ENCODE results near the gene CDC42SE2. TPM values are rescaled to one million over a fixed set of nuclear protein-coding genes. Genes with fewer than 3 reads are reported as not detected.
A peak's percentile ranks its signal among the peaks of the same experiment; 100 is the strongest.

The CDC42SE2 gene
- total RNA-seq, 6 donors from 2014 or later: 13.6 to 92.1 (median 36.5) TPM

DNA sequence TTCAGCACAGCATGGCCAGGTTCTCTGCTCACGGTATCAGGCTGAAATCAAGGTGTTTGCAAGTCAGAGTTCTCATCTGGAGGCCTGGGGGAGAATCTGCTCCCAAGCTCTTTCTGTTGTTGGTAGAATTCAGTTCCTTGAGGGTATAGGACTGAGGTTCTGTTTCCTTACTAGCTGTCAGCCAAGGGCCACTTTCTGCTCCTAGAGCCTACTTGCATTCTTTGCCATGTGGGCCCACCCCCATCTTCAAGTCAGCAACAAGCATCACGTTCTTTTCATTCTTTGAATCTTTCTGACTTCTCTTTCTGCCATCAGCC, 7.4 kb upstream of the CDC42SE2 start:
- H3K4me3 ChIP-seq: no peak overlapping the region
- no peak for DNase-seq
- no peaks in the 10 kb centered on the region for H3K9me3 ChIP-seq
- WGBS, 2 donors: 86 to 89% methylated on average over 1 to 2 of the region's 2 CpGs
- TF ChIP-seq POLR2AphosphoS5 (IDR thresholded peaks at IDR 0.05): no peak
- TF ChIP-seq POLR2A (IDR thresholded peaks at IDR 0.05): no peak
- no peak for TF ChIP-seq EP300 (IDR thresholded peaks at IDR 0.05)
- TF ChIP-seq, protein P1, sequence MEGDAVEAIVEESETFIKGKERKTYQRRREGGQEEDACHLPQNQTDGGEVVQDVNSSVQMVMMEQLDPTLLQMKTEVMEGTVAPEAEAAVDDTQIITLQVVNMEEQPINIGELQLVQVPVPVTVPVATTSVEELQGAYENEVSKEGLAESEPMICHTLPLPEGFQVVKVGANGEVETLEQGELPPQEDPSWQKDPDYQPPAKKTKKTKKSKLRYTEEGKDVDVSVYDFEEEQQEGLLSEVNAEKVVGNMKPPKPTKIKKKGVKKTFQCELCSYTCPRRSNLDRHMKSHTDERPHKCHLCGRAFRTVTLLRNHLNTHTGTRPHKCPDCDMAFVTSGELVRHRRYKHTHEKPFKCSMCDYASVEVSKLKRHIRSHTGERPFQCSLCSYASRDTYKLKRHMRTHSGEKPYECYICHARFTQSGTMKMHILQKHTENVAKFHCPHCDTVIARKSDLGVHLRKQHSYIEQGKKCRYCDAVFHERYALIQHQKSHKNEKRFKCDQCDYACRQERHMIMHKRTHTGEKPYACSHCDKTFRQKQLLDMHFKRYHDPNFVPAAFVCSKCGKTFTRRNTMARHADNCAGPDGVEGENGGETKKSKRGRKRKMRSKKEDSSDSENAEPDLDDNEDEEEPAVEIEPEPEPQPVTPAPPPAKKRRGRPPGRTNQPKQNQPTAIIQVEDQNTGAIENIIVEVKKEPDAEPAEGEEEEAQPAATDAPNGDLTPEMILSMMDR (IDR thresholded peaks at IDR 0.05): no peak
- no peak for ATAC-seq (ENCODE audit: low FRiP score in 2 of 2)
- H3K27ac ChIP-seq: peak overlapping the region; percentile 32 to 77 (median 66)
- H3K36me3 ChIP-seq: no peaks in the 10 kb centered on the region
- H3K27me3 ChIP-seq: no peaks in the 10 kb centered on the region
- peaks cover 0 to 31% (median 23%) of the 10 kb centered on the region in 4 donors for H3K4me1 ChIP-seq

DNA sequence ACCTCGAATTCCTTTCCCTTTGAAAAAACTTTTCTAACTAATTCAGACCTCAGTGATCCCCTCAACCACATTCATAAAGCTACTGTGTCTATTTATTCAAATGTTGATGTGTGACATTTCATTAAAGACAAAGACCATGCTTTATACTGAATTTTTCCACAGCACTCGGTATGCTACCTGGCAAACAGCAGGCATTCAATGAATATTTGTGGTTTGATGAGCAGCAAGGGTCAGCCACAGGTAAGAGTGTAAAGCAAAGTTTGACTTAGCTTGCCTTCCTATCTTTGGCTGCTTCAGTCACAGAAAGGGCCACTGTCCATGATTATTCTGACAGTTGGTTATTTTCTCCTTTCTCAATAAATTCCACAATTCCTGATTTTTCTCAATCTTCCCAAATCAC, 5.1 kb upstream of the CDC42SE2 start:
- no peak overlapping the region for H3K4me3 ChIP-seq
- DNase-seq: no peak
- H3K36me3 ChIP-seq: no peaks in the 10 kb centered on the region
- TF ChIP-seq POLR2AphosphoS5 (IDR thresholded peaks at IDR 0.05): no peak
- TF ChIP-seq, protein P1 (IDR thresholded peaks at IDR 0.05): no peak
- TF ChIP-seq POLR2A (IDR thresholded peaks at IDR 0.05): no peak
- TF ChIP-seq EP300 (IDR thresholded peaks at IDR 0.05): no peak
- peaks cover 3 to 24% (median 19%) of the 10 kb centered on the region in 4 donors for H3K4me1 ChIP-seq
- H3K9me3 ChIP-seq: no peaks in the 10 kb centered on the region
- ATAC-seq (ENCODE audit: low FRiP score in 2 of 2): no peak
- WGBS, 2 donors: 28 to 76% methylated on average over 2 of the region's 2 CpGs
- H3K27me3 ChIP-seq: no peaks in the 10 kb centered on the region
- H3K27ac ChIP-seq: peak overlapping the region in 3 of 4 donors; percentile 50 to 67 (median 65)

DNA sequence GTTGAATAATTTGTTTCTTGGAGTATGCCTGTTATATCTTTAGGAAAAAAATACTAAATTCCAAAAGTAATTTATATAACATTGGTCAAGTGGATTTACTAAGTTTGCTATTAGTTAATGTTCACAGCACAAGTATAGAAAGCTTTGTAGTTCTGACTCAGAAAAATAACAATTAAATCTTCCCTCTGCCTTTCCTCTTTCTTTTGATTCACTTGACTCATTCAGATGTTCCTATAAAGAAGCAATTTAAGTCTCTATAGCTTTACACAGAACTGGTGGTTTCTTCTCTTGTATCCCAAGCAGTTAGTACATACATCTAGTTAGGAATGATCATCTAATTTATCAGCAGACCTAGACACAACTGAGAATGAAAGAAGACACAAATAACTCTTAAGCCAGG, 4.5 kb upstream of the CDC42SE2 start:
- H3K4me1 ChIP-seq: peaks cover 3 to 21% (median 18%) of the 10 kb centered on the region in 4 donors
- no peak for DNase-seq
- no peak overlapping the region for H3K4me3 ChIP-seq
- H3K27ac ChIP-seq: peak overlapping the region in 1 of 4 donors; percentile 27
- H3K9me3 ChIP-seq: no peaks in the 10 kb centered on the region
- ATAC-seq (ENCODE audit: low FRiP score in 2 of 2): no peak
- H3K36me3 ChIP-seq: no peaks in the 10 kb centered on the region
- TF ChIP-seq EP300 (IDR thresholded peaks at IDR 0.05) (no peak), POLR2A (IDR thresholded peaks at IDR 0.05) (no peak), POLR2AphosphoS5 (IDR thresholded peaks at IDR 0.05) (no peak)
- TF ChIP-seq, protein P1 (IDR thresholded peaks at IDR 0.05): no peak
- no peaks in the 10 kb centered on the region for H3K27me3 ChIP-seq

DNA sequence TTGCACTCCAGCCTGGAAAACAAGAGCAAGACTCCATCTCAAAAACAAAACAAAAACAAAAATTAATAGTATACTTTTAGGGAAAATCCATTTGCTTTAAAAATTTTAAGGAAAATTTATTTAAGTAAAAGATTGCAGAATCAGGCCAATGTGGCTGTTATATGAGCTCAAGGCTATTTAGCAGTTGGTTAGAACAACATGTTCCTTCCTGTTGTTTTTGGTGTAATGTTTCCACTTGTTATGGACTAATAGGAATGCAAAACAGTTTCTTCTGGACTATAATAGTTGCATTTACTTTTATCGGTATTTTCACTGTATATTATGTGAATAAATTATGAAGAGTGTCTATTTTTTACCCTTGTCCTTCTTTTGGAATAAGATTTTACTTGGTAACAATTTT, 3.0 kb upstream of the CDC42SE2 start:
- Histone ChIP-seq H3K9me3 (no peaks in the 10 kb centered on the region), H3K27ac (peak overlapping the region in 3 of 4 donors; percentile 13 to 53 (median 21))
- ATAC-seq (ENCODE audit: low FRiP score in 2 of 2): no peak

DNA sequence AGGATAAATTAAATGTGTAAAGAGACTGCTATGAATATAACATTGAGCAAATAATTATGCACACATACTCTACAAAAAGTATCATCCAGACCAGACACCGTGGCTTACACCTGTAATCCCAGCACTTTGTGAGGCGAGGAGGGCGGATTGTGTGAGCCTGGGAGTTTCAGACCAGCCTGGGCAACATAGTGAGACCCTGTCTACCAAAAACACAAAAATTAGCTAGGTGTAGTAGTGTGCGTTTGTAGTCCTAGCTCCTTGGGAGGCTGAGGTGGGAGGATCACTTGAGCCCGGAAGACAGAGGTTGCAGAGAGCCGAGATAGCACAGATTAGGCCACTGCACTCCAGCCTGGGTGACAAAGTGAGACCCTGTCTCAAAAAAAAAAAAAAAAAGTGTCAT, 2.4 kb upstream of the CDC42SE2 start:
- Histone ChIP-seq H3K4me1 (peaks cover 10 to 31% (median 23%) of the 10 kb centered on the region in 4 donors), H3K4me3 (no peak overlapping the region), H3K9me3 (no peaks in the 10 kb centered on the region), H3K27ac (peak overlapping the region in 1 of 4 donors; percentile 21), H3K36me3 (no peaks in the 10 kb centered on the region), H3K27me3 (no peaks in the 10 kb centered on the region)
- WGBS, 2 donors: 86 to 91% methylated on average over 6 of the region's 6 CpGs
- TF ChIP-seq POLR2A (IDR thresholded peaks at IDR 0.05) (no peak), EP300 (IDR thresholded peaks at IDR 0.05) (no peak), POLR2AphosphoS5 (IDR thresholded peaks at IDR 0.05) (no peak)
- TF ChIP-seq, protein P1 (IDR thresholded peaks at IDR 0.05): no peak
- DNase-seq (no peak), ATAC-seq (ENCODE audit: low FRiP score in 2 of 2) (no peak)

More for the DNA sequence above, 3.0 kb upstream of the CDC42SE2 start:
- TF ChIP-seq POLR2A (IDR thresholded peaks at IDR 0.05): no peak
- TF ChIP-seq EP300 (IDR thresholded peaks at IDR 0.05): peak in 2 of 4 donors; percentile 16 to 76
- no peak for DNase-seq
- 63 to 68% methylated on average over 1 of the region's 1 CpG for WGBS, 2 donors
- Histone ChIP-seq H3K27me3 (no peaks in the 10 kb centered on the region), H3K4me1 (peaks cover 8 to 25% (median 22%) of the 10 kb centered on the region in 4 donors), H3K36me3 (no peaks in the 10 kb centered on the region), H3K4me3 (no peak overlapping the region)
